RPMI8226 (cell line): ENCODE measurements around the gene ADAMTS10.
"Not testable (repeated sequence)": the region's sequence is repeated elsewhere in the genome, so short reads cannot be mapped to it uniquely, and the experiment has no call there.

Source experiments
- DNase-seq: peaks from one replicate; pipeline ENCODE4 v3.0.0-alpha.2; 2015

ADAMTS10 gene

DNA sequence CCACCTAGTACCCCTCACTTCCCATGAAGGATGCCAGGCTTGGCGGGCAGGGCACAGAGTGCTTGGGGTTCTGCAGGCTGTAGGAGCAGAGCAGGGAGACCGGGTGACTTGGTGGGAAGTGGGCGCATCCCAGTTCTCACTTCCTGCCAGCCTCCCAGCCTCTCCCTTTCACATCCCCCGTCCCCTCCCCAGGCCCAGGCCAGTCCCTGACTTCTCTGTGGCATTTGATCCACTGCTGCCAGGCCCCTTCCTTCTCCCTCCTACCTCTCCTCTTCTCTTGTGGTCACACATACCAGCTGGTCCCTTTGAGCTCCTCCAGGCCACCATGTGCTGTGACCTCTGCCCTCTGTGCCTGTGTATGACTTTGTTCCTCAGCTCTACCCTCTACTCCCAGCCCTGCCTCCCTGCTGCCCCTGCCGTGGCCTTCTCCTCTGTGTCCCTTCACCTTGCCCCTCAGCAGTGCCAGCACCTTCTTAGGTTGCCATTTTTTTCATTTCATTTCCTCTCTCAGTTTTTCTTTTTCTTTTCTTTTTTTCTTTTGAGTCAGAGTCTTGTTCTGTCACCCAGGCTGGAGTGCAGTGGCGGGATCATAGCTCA lies 52.8 kb downstream of the ADAMTS10 start:
- peak; percentile 25 for DNase-seq

DNA sequence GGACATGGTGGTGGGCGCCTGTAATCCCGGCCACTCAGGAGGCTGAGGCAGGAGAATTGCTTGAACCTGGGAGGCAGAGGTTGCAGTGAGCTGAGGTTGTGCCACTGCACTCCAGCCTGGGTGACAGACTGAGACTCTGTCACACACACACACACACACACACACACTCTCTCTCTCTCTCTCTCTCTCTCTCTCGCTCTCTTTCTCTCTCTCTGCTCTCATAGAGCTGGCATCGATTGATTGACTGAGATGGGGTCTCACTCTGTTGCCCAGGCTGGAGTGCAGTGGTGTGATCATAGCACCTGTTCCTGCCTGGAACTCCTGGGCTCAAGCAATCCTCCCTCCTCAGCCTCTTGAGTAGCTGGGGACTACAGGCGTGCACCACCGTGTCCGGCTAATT lies 56.8 kb downstream of the ADAMTS10 start:
- not testable (repeated sequence) for DNase-seq

DNA sequence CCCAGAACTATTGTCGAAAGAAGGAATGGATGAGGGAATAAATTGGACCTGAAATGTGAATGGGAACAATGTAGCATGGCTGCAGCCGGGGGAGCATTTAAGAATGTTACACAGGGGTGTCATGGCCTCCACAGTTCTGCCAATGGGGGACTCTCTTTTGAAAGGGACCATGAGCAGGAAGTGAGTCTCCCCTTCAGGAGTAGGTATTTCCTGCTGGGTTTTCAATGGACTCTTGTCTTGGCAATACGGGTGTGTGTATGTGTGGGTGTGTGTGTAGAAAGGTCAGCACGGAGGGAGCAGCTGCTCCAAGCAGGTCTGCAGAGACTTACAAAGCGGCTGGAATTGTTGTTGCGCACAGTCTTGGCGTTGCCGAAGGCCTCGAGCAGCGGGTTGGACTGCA lies 57.7 kb downstream of the ADAMTS10 start:
- DNase-seq, result peak; percentile 33

DNA sequence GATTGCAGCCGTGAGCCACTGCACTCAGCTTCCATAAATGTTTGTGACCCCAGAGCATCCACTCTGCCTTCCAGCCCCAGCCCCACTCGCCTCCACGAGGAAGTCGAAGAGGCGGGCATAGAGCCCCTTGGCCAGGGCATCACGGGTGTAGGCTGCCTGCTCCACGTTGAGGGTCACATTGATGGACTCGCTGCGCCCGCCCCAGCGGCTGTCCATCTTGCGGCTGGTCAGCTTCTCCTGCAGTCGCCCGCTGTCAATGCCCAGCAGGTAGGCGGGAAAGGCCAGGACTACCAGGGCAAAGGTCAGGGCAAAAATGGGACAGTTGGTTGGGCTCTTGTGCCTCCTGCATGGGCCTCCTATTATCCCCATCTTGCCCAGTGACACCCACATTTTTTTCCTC lies 60.4 kb downstream of the ADAMTS10 start:
- DNase-seq, result no peak

DNA sequence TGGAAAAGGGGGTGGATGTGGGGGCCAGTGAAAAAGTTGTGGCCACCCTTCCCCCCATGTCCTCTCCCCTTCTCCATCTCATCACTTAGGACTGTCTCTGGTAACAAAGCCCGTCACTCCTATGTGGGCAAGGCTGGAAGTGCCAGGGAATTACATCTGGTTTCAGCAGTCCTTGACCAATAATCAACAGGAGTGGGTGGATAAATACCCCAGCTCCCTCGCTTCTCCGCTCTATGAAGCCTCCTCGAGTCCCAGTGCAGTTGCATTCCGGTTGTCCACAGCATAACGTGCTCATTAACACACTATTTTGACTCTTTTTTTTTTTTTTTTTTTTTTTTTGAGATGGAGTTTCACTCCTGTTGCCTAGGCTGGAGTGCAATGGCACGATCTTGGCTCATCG lies 64.8 kb downstream of the ADAMTS10 start:
- DNase-seq, result no peak

DNA sequence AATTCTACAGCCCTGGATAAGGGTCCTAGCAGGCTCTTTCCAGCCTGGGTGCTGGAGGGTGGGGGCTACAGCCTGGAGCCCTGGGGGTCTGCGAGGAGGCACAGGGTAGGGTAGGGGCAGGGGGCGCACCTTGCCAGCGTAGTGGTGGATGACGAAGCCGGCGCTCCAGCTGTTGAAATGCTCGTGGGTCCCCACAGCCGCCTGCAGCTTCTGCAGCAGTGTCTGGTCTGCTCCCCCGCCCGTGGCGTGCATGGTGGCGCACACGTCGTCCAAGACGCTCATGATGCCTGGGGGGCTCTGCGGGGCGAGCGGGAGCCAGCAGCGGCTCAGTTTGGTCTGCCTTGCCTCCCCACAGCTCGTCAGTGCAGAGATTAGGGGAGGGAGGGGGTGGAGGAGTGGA lies 66.3 kb downstream of the ADAMTS10 start:
- DNase-seq, result no peak

DNA sequence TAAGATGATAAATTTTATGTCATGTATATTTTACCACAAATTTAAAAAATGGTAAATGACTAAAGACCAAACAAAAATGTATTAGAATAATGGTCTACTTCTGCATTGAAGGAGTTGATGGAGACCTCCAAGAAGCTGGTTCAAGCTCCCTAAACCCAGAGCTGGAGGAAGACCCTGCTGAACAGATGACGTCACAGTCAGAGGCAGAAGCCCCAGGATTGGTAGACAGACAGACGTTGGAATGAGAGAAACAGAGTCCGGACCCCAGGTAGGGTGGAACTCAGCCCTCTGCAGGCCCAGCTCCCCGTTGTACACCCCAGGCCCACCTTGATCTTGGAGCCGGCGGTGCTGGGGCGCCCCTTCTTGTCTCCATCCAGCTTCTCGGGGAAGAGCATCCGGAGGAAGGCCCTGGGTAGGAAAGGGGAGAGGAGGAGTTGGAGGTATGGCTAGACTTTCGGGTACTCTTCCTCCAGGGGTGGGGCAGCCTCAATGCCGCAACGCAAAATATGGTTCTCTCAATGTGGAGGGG lies 70.8 kb downstream of the ADAMTS10 start:
- no peak for DNase-seq

DNA sequence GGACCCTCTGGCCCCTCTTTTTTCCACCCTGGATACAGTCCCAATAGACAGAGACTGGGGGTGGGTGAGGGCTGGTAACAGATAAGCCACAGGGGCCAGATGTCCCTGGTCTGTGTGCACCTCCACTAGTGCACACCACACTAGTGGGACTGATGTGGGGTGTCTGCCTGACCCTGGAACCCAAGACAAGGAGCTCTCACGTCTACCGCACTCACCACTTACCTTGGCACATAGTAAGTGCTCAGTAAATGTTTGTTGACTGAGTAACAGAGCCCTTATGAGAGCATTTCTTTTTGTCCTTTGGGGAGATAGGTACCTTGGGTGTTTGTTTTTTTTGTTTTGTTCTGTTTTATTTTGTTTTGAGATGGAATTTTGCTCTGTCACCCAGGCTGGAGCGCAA lies 73.4 kb downstream of the ADAMTS10 start:
- no peak for DNase-seq

DNA sequence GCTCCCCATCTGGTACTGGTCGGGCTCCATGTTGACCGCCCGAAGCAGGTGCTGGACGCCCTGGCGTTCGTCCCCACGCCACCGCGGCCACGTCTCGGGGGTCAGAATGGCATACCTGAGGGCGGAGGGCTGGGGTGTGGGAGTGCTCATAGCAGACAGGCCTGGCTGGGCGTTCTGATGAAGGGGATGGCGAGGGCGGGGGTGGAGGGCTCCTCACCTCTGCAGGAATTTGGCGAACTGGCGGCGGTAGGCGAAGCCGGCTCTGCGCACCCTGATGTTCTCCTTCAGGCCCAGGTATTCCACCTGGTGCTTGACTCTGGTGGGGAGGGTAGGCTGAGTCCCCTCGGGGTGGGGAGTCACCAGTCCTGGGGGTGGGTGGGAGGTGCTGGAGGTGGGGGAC lies 74.2 kb downstream of the ADAMTS10 start:
- DNase-seq, result no peak

DNA sequence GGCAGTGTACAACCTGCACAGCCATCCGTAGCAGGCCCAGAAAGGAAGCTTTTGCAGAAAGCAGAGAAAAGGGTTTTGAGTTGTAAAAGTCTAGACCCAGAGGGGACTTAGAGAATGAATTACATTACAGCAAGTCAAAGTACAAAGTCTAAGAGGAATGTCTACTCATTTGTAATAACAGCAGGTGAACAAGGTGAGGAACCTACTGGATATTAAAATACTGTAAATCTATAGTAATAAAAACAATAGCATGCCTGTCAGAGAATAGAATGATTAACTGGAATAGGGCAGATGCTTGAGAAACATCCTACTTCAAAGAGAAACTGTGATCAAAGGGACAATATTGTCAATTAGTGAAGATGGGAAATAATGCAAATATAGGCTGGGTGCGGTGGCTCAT lies 78.3 kb downstream of the ADAMTS10 start:
- DNase-seq, result no peak

DNA sequence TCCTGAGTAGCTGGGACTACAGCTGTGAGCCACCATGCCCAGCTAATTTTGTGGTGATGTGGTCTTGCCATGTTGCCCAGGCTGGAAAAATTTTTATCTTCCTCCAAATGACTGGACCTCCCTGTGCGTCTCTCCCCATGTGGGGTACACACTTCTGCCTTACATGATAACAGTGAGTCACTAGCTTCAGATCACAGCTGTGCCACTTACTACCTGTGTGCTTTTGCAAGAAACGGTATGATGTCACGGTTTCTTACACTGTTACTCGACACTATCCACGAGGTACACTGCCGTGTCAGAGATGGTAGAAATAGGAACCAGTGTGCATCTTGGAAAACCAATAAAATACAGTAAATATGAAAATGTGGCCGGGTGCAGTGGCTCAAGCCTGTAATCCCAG lies 79.0 kb downstream of the ADAMTS10 start:
- no peak for DNase-seq
